Natural killer cell (primary cell): ENCODE measurements around the gene PDIA2. TPM values are rescaled to one million over a fixed set of nuclear protein-coding genes. Genes with fewer than 3 reads are reported as not detected.
A peak's percentile ranks its signal among the peaks of the same experiment; 100 is the strongest.

Experiments used
- ATAC-seq, 3 donors: fragments of 150-1000 bp in 2 of 3; fragments of 200-7000 bp in 1 of 3; cut with Tn5 transposase; 1 replicate in 1 of 3; 2 replicates in 2 of 3; pipeline ENCODE4 v1.10.0; 2021; ENCODE audit warnings: mild to moderate bottlenecking in 2 of 3, moderate library complexity in 2 of 3
- DNase-seq, 2 donors: peaks; one replicate each; pipeline versions ENCODE4 v3.0.0 to v3.0.0-alpha.2; 2013 to 2021; ENCODE audit warnings: mixed read lengths in 1 of 2
- H3K27ac ChIP-seq: one replicate; pipeline ENCODE4 v1.5.1; 2013; ENCODE audit warnings: mild to moderate bottlenecking, low read length
- H3K27me3 ChIP-seq: one replicate; pipeline ENCODE4 v1.6.1; 2013; ENCODE audit warnings: low read length; ENCODE audit not compliant: control insufficient read depth, insufficient read depth
- H3K36me3 ChIP-seq: one replicate; pipeline ENCODE4 v1.6.1; 2013; ENCODE audit warnings: low read length; ENCODE audit not compliant: control insufficient read depth, insufficient read depth
- H3K4me1 ChIP-seq: one replicate; pipeline ENCODE4 v1.6.1; 2013; ENCODE audit warnings: low read length; ENCODE audit not compliant: control insufficient read depth, insufficient read depth
- H3K4me3 ChIP-seq: one replicate; pipeline ENCODE4 v1.5.1; 2013; ENCODE audit warnings: low read length
- H3K9me3 ChIP-seq: one replicate; pipeline ENCODE4 v1.6.1; 2013; ENCODE audit warnings: low read length; ENCODE audit not compliant: control insufficient read depth, insufficient read depth
- H3K27ac Mint-ChIP-seq, 2 donors: one replicate each; pipeline ENCODE4 v1.8.0; 2022; ENCODE audit warnings: mild to moderate bottlenecking in 2 of 2, mixed read lengths in 2 of 2, moderate library complexity in 1 of 2
- H3K27me3 Mint-ChIP-seq, 2 donors: one replicate each; pipeline ENCODE4 v1.8.0; 2022; ENCODE audit warnings: low read depth in 2 of 2, mixed read lengths in 2 of 2
- H3K36me3 Mint-ChIP-seq: one replicate; pipeline ENCODE4 v1.8.0; 2022; ENCODE audit warnings: mixed read lengths
- H3K4me1 Mint-ChIP-seq, 2 donors: one replicate each; pipeline ENCODE4 v1.8.0; 2022; ENCODE audit warnings: mixed read lengths in 2 of 2
- H3K4me3 Mint-ChIP-seq: one replicate; pipeline ENCODE4 v1.8.0; 2022; ENCODE audit warnings: mild to moderate bottlenecking, moderate library complexity, mixed read lengths
- H3K9me3 Mint-ChIP-seq, 2 donors: one replicate each; pipeline ENCODE4 v1.8.0; 2022; ENCODE audit warnings: mixed read lengths in 2 of 2
- CTCF ChIP-seq: fragments of 200-600 bp; IDR thresholded peaks from one replicate; pipeline ENCODE4 v1.8.0; 2022; ENCODE audit warnings: antibody characterized with exemption
- WGBS: methylation state at CpG from one replicate; pipeline ENCODE4 v1.1.7; 2013; ENCODE audit warnings: missing lambda C conversion rate; ENCODE audit not compliant: insufficient coverage; 5-methylcytosine and 5-hydroxymethylcytosine counted together
- intact Hi-C: fragments of 100-400 bp; cut with micrococcal nuclease; formaldehyde crosslinking; loops from one replicate; pipeline ENCODE4 v1.14.2; 2022
- total RNA-seq, 4 donors: library from RNA; stranded (reverse); fragments of 120-200 nt in 1 of 4; gene quantifications; one replicate each; pipeline versions ENCODE4 v1.2.3 to v1.2.4, GENCODE V29; 2013 to 2022

PDIA2 gene
- total RNA-seq, 3 donors from 2014 or later (not counting 1 experiment from before 2014, with no cell fraction given): not detected

DNA sequence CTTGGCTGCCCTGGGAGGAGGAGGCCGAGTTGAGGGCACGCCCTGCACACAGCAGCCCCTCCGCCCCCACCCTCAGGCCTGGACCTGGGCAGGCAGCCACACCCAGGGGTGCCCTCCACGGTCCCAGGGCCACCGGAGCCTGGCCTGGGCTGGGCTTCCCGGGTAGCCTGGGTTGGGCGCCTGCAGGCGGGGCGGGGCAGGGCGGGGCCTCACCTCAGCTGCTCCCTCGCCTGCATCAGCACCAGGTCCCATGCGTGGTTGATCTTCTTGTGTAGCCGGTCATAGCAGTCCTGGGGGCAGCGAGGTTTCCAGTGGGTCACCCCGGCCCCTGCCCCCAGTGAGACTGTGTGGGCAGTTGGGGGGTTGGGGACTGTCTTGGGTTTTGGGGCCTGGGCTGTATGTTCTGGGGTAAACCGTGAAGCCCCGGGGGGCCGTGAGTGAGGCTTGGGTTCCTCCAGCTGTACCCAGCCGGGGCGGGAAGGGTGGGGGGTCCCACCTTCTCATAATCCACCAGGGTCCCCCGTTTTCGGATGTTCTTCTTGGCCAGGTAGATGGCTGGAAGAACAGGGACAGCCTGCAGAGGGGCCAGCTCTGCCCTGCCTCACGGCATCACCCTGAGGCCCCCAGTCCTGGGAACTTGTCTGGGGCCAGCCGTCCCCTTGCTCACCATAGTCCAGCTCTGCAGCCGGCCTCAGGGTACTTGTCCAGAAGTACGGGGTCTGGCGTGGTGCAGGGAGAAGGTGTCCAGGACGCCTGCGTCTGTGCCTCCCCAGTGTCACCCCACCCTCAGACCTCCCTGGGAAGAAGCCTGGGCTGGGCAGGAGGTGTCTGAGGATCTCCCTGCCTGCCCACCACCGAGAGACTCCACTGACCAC is 9.2 kb upstream of the PDIA2 start:
- Mint-ChIP-seq H3K27me3 (peaks cover 0 to 12% of the 10 kb centered on the region in 2 donors), H3K36me3 (no peaks in the 10 kb centered on the region), H3K9me3 (no peaks in the 10 kb centered on the region), H3K4me3 (no peak overlapping the region), H3K27ac (no peak overlapping the region), H3K4me1 (peaks cover 0 to 5% of the 10 kb centered on the region in 2 donors)
- 84% methylated on average over 30 of the region's 30 CpGs for WGBS
- no peak for TF ChIP-seq CTCF
- H3K4me3 ChIP-seq: no peak overlapping the region
- no peak for DNase-seq
- ATAC-seq: no peak
- H3K27ac ChIP-seq: no peak overlapping the region
- no peaks in the 10 kb centered on the region for H3K9me3 ChIP-seq
- peaks cover 11% of the 10 kb centered on the region for H3K4me1 ChIP-seq
- H3K36me3 ChIP-seq: no peaks in the 10 kb centered on the region
- intact Hi-C loops: no loop called here
- peaks cover 11% of the 10 kb centered on the region for H3K27me3 ChIP-seq

- ATAC-seq: peak; percentile 18 to 60 (median 23)
Measured at GRCh38 chr16:275041-275641, 7.8 kb upstream of the PDIA2 start.

GRCh38 chr16:275786-276232 is 7.2 kb upstream of the PDIA2 start, which contains the start of gene RGS11:
TSS of gene RGS11 (minus strand) at chr16:275944. CDS start at chr16:275911, 33 bp downstream.
- Histone ChIP-seq H3K27ac (no peak within 1 kb of the TSS), H3K9me3 (no peaks in the 10 kb centered on the region), H3K4me3 (no peak within 1 kb of the TSS), H3K27me3 (peaks cover 17% of the 10 kb centered on the region), H3K4me1 (peaks cover 25% of the 10 kb centered on the region), H3K36me3 (no peaks in the 10 kb centered on the region)
- intact Hi-C loops: no loop called here
- H3K27me3 Mint-ChIP-seq: peaks cover 0 to 16% of the 10 kb centered on the region in 2 donors
- no peaks in the 10 kb centered on the region for H3K36me3 Mint-ChIP-seq
- H3K4me3 Mint-ChIP-seq: peak within 1 kb of the TSS; percentile 67
- WGBS: 6% methylated on average over 56 of the region's 56 CpGs
- H3K4me1 Mint-ChIP-seq: peaks cover 6 to 12% of the 10 kb centered on the region in 2 donors
- DNase-seq (no peak), ATAC-seq (peak in 1 of 3 donors; percentile 24)
- no peaks in the 10 kb centered on the region for H3K9me3 Mint-ChIP-seq
- no peak for TF ChIP-seq CTCF
- H3K27ac Mint-ChIP-seq: no peak within 1 kb of the TSS

More at GRCh38 chr16:275041-275641, 7.8 kb upstream of the PDIA2 start:
- Histone ChIP-seq H3K27ac (no peak overlapping the region), H3K4me3 (no peak overlapping the region), H3K9me3 (no peaks in the 10 kb centered on the region), H3K36me3 (no peaks in the 10 kb centered on the region), H3K27me3 (peaks cover 17% of the 10 kb centered on the region), H3K4me1 (peaks cover 23% of the 10 kb centered on the region)
- peak in 1 of 2 donors; percentile 40 for DNase-seq
- TF ChIP-seq CTCF: no peak
- WGBS: 3% methylated on average over 58 of the region's 58 CpGs
- H3K27ac Mint-ChIP-seq: no peak overlapping the region
- intact Hi-C loops: no loop called here
- H3K9me3 Mint-ChIP-seq: no peaks in the 10 kb centered on the region
- H3K4me1 Mint-ChIP-seq: peaks cover 6 to 11% of the 10 kb centered on the region in 2 donors
- H3K27me3 Mint-ChIP-seq: peaks cover 0 to 16% of the 10 kb centered on the region in 2 donors
- H3K36me3 Mint-ChIP-seq: no peaks in the 10 kb centered on the region
- H3K4me3 Mint-ChIP-seq: peak overlapping the region; percentile 64
